ENCODE results near the gene FARS2. TPM values are rescaled to one million over a fixed set of nuclear protein-coding genes. Genes with fewer than 3 reads are reported as not detected.

Gene FARS2
- polyA plus RNA-seq, 2 of the 4 experiments (the other 2 are of a cell fraction): 12.9 to 17.5 TPM

- no peak for DNase-seq (ENCODE audit: low read depth in 1 of 2, low spot score in 1 of 2)
- Histone ChIP-seq H3K4me2 (no peak overlapping the region), H3K27ac (no peak overlapping the region), H3K9me3 (no peaks in the 10 kb centered on the region), H3K4me3 (no peak overlapping the region), H3K4me1 (peaks cover 20% of the 10 kb centered on the region)
- ChIA-PET CTCF (interaction anchor here (0.9 kb wide), 1 partner anchor 299 kb away, joined by 3 read pairs; no protein-coding TSS in a partner anchor), POLR2A (no interaction called here)
- FAIRE-seq: no peak
- TF ChIP-seq EP300 (IDR thresholded peaks at IDR 0.05) (no peak), E2F6 (IDR thresholded peaks at IDR 0.05; ENCODE audit: borderline replicate concordance, low read depth) (no peak), SREBF2 (IDR thresholded peaks at IDR 0.05) (no peak), POLR2A (IDR thresholded peaks at IDR 0.05; ENCODE audit: low read length) (no peak), JUNB (IDR thresholded peaks at IDR 0.05) (no peak)
- WGBS (ENCODE audit: missing lambda C conversion rate): 92% methylated on average over 2 of the region's 2 CpGs
- no peak for ATAC-seq
These were observed 181.6 kb downstream of the FARS2 start for GRCh38 chr6:5442916-5443315.

GRCh38 chr6:5443491-5443890, 182.2 kb downstream of the FARS2 start:
- ATAC-seq (no peak), FAIRE-seq (no peak), DNase-seq (ENCODE audit: low read depth in 1 of 2, low spot score in 1 of 2) (no peak)
- Histone ChIP-seq H3K4me1 (peaks cover 20% of the 10 kb centered on the region), H3K4me2 (no peak overlapping the region), H3K27ac (no peak overlapping the region), H3K4me3 (no peak overlapping the region), H3K9me3 (no peaks in the 10 kb centered on the region)
- TF ChIP-seq USF2 (IDR thresholded peaks at IDR 0.05) (no peak), PBX3 (IDR thresholded peaks at IDR 0.05) (no peak), KDM1A (IDR thresholded peaks at IDR 0.05; ENCODE audit: low read depth) (no peak), CEBPB (IDR thresholded peaks at IDR 0.05) (no peak), EP300 (IDR thresholded peaks at IDR 0.05) (no peak), GATA3 (IDR thresholded peaks at IDR 0.05; ENCODE audit: borderline replicate concordance) (no peak), PHF8 (IDR thresholded peaks at IDR 0.05; ENCODE audit: borderline replicate concordance, low read depth) (no peak), HOXB13 (CRISPR knock-in tag; IDR thresholded peaks at IDR 0.05; ENCODE audit: low read depth) (no peak), REST (IDR thresholded peaks at IDR 0.05) (no peak), NFE2L2 (conservative IDR thresholded peaks at IDR 0.05; ENCODE audit: low read length) (no peak), RARB (CRISPR knock-in tag; IDR thresholded peaks at IDR 0.05) (no peak), POLR2AphosphoS2 (conservative IDR thresholded peaks at IDR 0.05; ENCODE audit: low read length) (no peak), EHF (CRISPR knock-in tag; IDR thresholded peaks at IDR 0.05) (no peak), HOXB5 (CRISPR knock-in tag; IDR thresholded peaks at IDR 0.05) (no peak), MAFK (IDR thresholded peaks at IDR 0.05; ENCODE audit: partially characterized antibody) (no peak), RNF2 (IDR thresholded peaks at IDR 0.05; ENCODE audit: borderline replicate concordance, low read depth) (no peak)
- ChIA-PET CTCF (interaction anchor here (0.9 kb wide), 1 partner anchor 300 kb away, joined by 3 read pairs; no protein-coding TSS in a partner anchor), POLR2A (no interaction called here)
- 87% methylated on average over 1 of the region's 3 CpGs for WGBS (ENCODE audit: missing lambda C conversion rate)

All from A549 (cell line).